ENCODE results near the gene LSAMP. TPM values are rescaled to one million over a fixed set of nuclear protein-coding genes. Genes with fewer than 3 reads are reported as not detected.
"Not testable (repeated sequence)": the region's sequence is repeated elsewhere in the genome, so short reads cannot be mapped to it uniquely, and the experiment has no call there.

The LSAMP gene
- total and polyA plus RNA-seq, 9 of the 15 experiments (the other 6 are each of a cell fraction or from before 2014, with no cell fraction given): 0.09 to 0.11 TPM; not detected in 7

DNA sequence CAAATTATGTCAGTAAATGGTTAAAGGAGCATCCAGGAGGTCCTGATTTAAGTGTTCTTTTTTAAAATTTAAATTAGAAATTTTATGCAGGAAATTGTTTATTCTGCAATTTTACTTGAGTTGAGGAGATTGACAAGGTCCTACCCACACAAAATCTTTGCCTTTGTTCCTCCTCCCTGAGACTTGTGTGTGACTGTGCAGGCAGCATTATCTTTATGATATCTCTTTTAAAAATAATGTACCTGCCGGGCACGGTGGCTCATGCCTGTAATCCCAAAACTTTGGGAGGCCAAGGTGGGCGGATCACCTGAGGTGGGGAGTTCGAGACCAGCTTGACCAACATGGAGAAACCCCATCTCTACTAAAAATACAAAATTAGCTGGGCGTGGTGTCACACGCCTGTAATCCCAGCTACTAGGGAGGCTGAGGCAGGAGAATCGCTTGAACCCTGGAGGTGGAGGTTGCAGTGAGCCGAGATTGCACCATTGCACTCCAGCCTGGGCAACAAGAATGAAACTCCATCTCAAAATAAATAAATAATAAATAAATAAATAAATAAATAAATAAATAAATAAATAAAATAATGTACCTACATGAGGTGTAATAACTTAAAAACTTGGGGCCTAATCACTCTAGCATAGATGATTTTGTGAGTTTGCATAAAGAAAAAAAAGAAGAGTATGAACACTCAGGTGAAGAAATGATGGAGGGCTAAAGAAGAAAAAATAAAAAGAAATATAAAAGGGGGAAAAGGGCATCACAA lies 374.6 kb downstream of the LSAMP start:
- in situ Hi-C loops (cut with MboI); H3K4me2 ChIP-seq (ENCODE audit: insufficient read depth, low read length); H4K20me1 ChIP-seq (replicated peaks; ENCODE audit: control insufficient read depth, insufficient read depth, low read length); DNase-seq (ENCODE audit: extremely low read depth in 1 of 4, low spot score in 3 of 4); CTCF ChIA-PET (ENCODE audit: low intra/inter-chr PET ratio); H3K9me3 ChIP-seq (replicated peaks; ENCODE audit: control insufficient read depth, insufficient read depth, low read depth, low read length); H3K27me3 ChIP-seq (ENCODE audit: control insufficient read depth in 2 of 2, insufficient read depth in 2 of 2, low read length in 2 of 2); H3K79me2 ChIP-seq (ENCODE audit: control insufficient read depth, insufficient read depth, low read length); FAIRE-seq; intact Hi-C loops (cut with micrococcal nuclease); H3K27ac ChIP-seq (ENCODE audit: extremely low read depth, low read depth, low read length); H3K36me3 ChIP-seq (ENCODE audit: control insufficient read depth, insufficient read depth, low read length); H3K4me3 ChIP-seq; H3K9ac ChIP-seq (ENCODE audit: insufficient read depth in 1 of 2, low read depth in 2 of 2, low read length in 2 of 2); H3K9me1 ChIP-seq (ENCODE audit: control insufficient read depth, insufficient read depth, low read length); H3K4me1 ChIP-seq (replicated peaks in 1 of 2; ENCODE audit: control insufficient read depth in 2 of 2, insufficient read depth in 2 of 2, low read length in 2 of 2); ATAC-seq; BruUV-seq (replicated peaks): not testable (repeated sequence)
- WGBS (ENCODE audit: insufficient coverage, low coverage, missing lambda C conversion rate): 70% methylated on average over 4 of the region's 8 CpGs
- peak overlapping the region; percentile 94; the same call in 1 of the 2 replicates for H2AFZ ChIP-seq (ENCODE audit: low read depth, low read length)
- peak; percentile 25; the same call in 1 of the 2 replicates for TF ChIP-seq ZNF316 (IDR thresholded peaks at IDR 0.05)
- POLR2A ChIA-PET: interaction anchor here (0.7 kb wide), 1 partner anchor 20 kb away, joined by 3 read pairs; no protein-coding TSS in a partner anchor

DNA sequence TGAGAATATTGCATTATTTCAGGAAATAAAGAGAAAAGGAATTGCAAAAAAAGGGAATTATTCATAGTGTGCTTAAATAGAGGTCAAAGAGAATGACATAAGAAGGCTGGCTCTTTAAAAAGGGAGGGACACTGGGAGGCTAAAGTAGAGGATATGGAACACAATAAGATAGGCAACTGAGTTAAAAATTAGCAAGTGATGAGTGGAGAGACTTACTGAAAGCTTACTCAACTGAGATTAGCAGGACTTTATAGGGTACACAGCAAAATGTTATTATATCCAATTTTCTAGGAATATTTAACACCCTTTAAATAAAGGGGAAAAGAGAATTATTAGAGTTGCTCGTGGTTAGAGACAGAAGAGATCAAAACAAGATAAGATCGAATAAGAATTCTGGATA lies 375.2 kb downstream of the LSAMP start:
- Histone ChIP-seq H3K27ac (ENCODE audit: extremely low read depth, low read depth, low read length) (no peak overlapping the region), H3K79me2 (ENCODE audit: control insufficient read depth, insufficient read depth, low read length) (no peaks in the 10 kb centered on the region), H3K9ac (ENCODE audit: insufficient read depth in 1 of 2, low read depth in 2 of 2, low read length in 2 of 2) (no peak overlapping the region; a peak in 1 of 4 replicates), H3K4me1 (replicated peaks in 1 of 2; ENCODE audit: control insufficient read depth in 2 of 2, insufficient read depth in 2 of 2, low read length in 2 of 2) (peaks cover 0 to 10% of the 10 kb centered on the region in 2 experiments; a peak in 2 of 5 replicates), H3K4me3 (no peak overlapping the region), H3K9me3 (replicated peaks; ENCODE audit: control insufficient read depth, insufficient read depth, low read depth, low read length) (no peaks in the 10 kb centered on the region), H3K9me1 (ENCODE audit: control insufficient read depth, insufficient read depth, low read length) (no peaks in the 10 kb centered on the region), H3K27me3 (ENCODE audit: control insufficient read depth in 2 of 2, insufficient read depth in 2 of 2, low read length in 2 of 2) (no peaks in the 10 kb centered on the region), H2AFZ (ENCODE audit: low read depth, low read length) (peak overlapping the region; percentile 94), H3K36me3 (ENCODE audit: control insufficient read depth, insufficient read depth, low read length) (no peaks in the 10 kb centered on the region; the same call in 2 of the 3 replicates), H4K20me1 (replicated peaks; ENCODE audit: control insufficient read depth, insufficient read depth, low read length) (no peaks in the 10 kb centered on the region), H3K4me2 (ENCODE audit: insufficient read depth, low read length) (no peak overlapping the region)
- POLR2A ChIA-PET: no interaction called here
- WGBS (ENCODE audit: insufficient coverage, low coverage, missing lambda C conversion rate): 14% methylated on average over 2 of the region's 2 CpGs
- CTCF ChIA-PET (ENCODE audit: low intra/inter-chr PET ratio): no interaction called here
- intact Hi-C loops (cut with micrococcal nuclease): no loop called here
- no TSS peak for BruUV-seq (replicated peaks)
- in situ Hi-C loops (cut with MboI): no loop called here
- no peak for FAIRE-seq
- no peak for ATAC-seq
- DNase-seq (ENCODE audit: extremely low read depth in 1 of 4, low spot score in 3 of 4): no peak
- TF ChIP-seq FOXJ2 (tag; IDR thresholded peaks at IDR 0.05) (no peak), ZNF76 (CRISPR knock-in tag; IDR thresholded peaks at IDR 0.05; ENCODE audit: borderline replicate concordance) (no peak)
- TF ChIP-seq, protein P1, sequence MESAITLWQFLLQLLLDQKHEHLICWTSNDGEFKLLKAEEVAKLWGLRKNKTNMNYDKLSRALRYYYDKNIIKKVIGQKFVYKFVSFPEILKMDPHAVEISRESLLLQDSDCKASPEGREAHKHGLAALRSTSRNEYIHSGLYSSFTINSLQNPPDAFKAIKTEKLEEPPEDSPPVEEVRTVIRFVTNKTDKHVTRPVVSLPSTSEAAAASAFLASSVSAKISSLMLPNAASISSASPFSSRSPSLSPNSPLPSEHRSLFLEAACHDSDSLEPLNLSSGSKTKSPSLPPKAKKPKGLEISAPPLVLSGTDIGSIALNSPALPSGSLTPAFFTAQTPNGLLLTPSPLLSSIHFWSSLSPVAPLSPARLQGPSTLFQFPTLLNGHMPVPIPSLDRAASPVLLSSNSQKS (CRISPR knock-in tag; IDR thresholded peaks at IDR 0.05): no peak
